HL-60/S4 treated with retinoic acid at 250 ng/mL for 4 days and 3 days (cell line): ENCODE measurements around the gene CNTN5.
"Not testable (repeated sequence)": the region's sequence is repeated elsewhere in the genome, so short reads cannot be mapped to it uniquely, and the experiment has no call there.

Source experiments
- in situ Hi-C: fragments of 300-500 bp; cut with MboI; formaldehyde crosslinking; loops from 2 replicates; pipeline ENCODE4 v1.7.0; 2022; ENCODE audit warnings: low sequenced_read_pairs

The CNTN5 gene

DNA sequence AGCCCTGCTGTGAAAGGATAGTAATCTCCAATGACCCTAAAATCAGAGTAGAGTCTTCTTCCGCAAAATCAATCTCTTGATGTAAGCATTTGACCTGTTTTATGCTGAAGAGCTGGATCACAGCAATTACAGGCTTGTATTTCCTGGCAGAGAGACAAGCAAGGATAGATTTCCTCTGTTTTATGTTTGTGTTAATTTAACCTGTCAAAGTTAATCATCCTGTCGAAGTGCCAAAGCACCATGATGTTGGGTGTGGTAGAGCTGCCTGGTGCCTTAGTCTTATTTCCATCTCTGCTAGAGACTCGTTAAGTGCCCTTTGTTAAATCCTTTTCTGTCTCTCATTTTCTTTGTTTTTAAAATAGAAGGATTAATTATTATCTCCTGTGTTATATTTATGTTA lies 248.1 kb downstream of the CNTN5 start:
- in situ Hi-C loops = no loop called here

GRCh38 chr11:99271527-99271926 lies 250.8 kb downstream of the CNTN5 start:
- in situ Hi-C loops = no loop called here

DNA sequence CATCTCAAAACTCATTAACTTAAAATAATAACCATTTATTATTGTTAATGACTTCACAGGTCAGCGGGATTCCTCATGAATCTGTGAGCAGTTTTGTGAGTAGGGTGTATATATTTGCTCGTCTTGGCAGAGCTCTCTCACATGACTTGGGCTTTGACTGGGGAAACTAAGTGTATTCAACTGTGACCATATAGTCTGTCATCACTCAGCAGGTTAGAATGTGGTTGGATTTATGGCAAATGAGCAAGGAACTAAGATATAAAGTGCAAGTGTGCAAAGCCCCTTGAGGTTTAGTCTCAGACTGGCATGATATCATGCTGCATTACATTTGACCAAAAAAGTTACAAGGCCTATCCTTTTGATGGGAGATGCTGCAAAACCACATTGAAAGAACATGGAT lies 254.8 kb downstream of the CNTN5 start:
- in situ Hi-C loops = no loop called here

DNA sequence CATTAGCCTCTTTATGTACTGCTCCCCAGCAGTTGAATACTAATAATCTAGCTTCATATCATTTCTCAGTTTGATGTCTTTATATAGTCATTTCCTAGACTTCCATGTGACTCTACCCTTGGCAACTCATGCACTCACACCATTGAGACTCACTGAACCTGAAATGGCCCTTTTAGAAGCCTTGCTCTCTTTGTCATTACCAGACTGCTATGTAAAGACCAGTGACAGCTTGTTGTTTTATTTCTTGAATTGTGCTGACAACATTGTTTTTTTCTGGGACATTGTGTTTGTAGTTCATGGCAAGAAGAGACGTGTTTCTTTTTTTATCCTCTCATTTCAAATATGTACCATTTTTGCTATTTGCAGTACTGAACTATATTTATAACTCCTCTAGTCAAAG lies 256.5 kb downstream of the CNTN5 start:
- in situ Hi-C loops = no loop called here

DNA sequence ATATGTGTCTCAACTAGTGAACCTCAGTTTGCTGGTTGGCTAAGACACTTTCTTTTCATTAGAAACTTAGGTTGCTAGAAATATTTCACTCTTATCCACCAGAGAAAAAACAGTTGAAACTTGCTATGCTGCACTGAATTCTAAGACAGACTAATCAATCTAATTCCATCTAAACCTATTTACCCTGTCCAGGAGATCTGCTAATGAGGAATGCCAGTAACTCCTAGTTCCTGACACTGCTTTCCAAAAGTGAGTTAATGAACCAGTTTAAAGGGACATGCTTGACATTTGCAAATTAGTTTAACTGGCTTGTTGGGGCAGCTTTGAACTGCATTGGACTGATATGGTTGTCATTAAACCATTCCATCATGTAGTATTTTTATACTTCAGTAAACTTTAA lies 258.5 kb downstream of the CNTN5 start:
- in situ Hi-C loops = no loop called here

DNA sequence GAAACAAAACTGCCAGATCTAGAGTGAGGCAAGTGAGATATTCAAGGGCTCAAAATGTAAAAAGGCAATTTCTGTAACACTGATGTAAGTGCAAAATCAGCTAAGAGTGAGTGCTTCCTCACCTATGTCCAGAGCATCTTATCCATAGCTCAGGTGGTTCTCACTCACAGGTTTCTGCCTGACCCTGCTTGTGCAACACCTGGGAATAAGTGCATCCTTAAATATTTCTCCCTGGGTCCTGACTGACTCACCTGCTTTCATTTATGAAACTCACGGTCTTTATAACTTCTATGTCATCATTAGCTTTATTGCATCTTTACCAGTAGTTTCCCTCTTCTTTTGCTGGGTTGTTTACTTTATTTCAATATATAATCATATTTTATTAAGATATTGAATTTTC lies 260.6 kb downstream of the CNTN5 start:
- in situ Hi-C loops = no loop called here

- in situ Hi-C loops = not testable (repeated sequence)
These were observed 277.2 kb downstream of the CNTN5 start for GRCh38 chr11:99297925-99298324.

- in situ Hi-C loops = no loop called here
These were observed 286.9 kb downstream of the CNTN5 start for GRCh38 chr11:99307510-99308088.

DNA sequence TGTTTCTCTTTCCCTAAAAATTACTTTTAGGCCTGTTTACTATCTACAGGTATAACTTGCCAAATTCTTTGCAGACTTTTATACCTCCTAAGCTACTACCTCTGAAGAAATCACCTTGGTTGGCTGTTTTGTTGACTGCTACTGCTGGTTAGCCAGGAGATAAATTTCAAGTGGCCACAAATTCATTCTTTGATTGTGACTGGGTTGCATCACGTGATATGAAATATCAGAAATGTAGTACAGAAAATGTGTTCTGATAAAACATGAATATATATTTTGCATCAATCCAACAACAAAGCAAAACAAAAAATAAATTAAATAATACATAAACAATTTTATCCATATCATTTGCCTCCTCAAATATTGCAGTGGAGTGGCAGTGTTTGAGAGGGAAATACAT lies 291.1 kb downstream of the CNTN5 start:
- in situ Hi-C loops = no loop called here

DNA sequence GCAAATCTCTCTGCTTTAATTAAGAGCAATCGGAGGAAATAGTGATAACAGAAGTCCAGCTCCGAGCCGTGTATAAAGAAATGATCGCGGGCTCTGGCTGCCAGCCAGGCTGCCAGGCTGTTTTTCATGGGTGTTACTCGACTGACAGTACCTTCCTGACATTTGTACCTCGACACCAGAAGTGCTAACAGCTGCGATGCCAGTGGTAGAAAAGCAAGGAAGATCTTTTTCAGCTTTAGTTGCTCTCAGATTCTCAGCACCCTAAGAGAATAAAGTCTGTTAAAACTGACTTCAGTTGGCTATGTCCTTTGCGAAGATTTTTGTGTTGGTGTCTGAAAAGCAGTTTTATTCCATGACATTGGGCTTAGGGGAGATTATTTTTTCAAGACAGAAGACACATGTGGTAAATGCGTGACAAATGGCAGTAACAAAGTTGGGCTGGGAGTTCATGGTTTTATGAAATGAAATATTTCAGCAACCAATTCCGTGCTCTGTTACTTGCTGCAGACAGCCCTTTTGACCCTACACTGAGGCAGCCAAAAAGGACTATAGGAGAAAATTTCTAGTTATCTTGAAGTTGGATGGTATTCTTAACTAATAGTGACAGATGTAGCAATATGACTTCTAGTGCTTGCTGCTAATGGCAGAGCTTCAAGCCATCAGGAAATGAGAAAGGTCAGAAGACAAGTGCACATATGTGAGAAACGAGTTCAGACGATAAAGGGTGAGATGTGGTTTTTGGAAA lies 296.2 kb downstream of the CNTN5 start:
- in situ Hi-C loops = no loop called here

- in situ Hi-C loops = no loop called here
These were observed 300.1 kb downstream of the CNTN5 start for GRCh38 chr11:99320769-99321290.

DNA sequence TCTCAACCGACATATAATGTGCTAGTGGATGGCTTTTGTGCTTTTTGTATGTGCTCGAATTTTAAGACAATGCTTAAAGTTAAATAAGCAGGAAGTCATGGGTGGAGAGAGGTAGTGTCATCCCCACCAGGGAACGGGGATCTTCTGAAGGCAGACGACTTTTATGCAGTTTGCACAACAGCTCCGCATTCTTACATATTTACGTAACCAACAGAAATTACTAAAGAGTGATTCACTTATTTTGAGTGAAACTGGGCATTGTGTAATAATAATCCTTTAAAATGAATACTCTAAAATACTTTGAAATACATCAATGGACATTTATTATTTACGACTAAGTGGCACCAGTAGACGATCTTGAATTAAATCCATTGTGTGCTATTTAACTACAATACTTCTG lies 305.1 kb downstream of the CNTN5 start:
- in situ Hi-C loops = no loop called here

GRCh38 chr11:99327066-99327465 lies 306.3 kb downstream of the CNTN5 start:
- in situ Hi-C loops = no loop called here

DNA sequence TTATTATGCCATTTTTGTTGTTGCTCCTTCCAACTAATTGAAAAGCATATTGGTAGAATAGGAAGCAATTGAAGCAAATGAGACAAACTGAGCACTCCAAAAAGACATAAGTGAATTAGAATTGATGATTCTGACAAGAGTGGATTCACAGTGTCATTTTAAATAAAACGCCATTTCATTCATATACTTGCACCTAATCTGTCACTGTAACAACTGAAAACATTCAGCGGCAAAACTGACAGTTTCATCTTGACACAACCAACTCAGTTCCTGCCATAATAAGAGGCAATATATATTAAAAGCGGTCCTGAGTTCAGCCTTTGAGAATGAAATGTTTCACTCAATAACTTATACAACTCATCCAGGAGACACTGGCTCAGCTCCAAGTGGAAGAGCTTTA lies 306.8 kb downstream of the CNTN5 start:
- in situ Hi-C loops = no loop called here

- in situ Hi-C loops = no loop called here
These were observed 312.9 kb downstream of the CNTN5 start for GRCh38 chr11:99333621-99334020.

- in situ Hi-C loops = no loop called here
These were observed 322.4 kb downstream of the CNTN5 start for GRCh38 chr11:99343117-99343516.

- in situ Hi-C loops = no loop called here
These were observed 328.5 kb downstream of the CNTN5 start for GRCh38 chr11:99349151-99349673.

DNA sequence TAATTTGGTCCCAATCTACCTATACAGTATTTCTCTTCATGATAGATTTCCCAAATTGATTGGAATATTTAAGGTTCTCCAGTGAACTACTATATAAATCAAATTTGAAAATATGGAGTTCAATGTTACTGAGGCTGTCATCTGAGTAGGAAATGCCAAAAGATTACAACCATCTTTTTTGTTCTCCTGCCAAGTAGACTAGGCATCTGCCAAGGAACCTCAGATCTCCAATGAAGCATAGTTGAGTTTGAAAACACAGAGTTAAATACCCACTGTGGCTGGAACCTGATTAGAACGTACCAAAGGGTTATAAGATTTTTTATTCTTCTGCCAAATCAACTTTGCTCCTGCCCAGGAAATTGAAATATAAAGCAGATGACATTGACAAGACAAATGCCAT lies 330.9 kb downstream of the CNTN5 start:
- in situ Hi-C loops = no loop called here

DNA sequence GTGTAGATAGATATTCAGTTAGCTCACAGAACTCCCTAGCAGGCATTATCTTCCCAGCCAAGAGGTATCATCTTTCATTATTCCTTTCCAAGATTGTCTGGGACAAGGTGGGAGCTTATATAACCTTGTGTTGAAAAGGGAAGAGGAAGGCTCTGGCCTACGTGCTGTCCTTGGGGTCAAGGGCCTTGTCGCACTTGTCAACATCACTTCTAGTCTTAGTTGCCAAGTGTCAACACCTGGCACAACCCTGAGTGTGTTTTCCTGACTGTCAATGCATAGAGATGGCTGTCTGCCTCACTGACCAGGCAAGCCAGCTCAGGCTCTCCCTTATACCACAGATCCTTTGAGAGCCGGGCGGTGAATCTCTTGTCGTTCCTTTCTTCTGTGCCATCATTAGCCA lies 331.9 kb downstream of the CNTN5 start:
- in situ Hi-C loops = no loop called here

DNA sequence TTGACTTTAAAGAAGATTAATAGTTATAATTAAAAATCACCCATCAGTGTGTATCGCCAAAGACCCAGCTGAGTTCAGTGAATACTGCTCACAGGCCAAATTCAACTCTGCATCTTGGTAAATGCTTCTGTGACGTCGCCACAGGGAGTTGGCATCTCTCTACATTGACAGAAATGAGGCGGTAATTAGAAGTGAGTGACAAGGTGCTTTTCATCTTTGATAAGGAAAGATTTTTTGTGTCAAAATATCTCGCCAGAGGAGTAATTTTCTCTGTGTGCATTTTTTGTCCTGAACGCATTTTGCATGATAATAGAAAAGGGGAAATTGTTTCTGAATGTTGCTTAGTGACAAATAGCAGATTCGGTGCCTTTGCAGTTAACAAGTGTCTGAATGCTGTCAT lies 345.8 kb downstream of the CNTN5 start:
- in situ Hi-C loops = no loop called here

- in situ Hi-C loops = no loop called here
These were observed 347.8 kb downstream of the CNTN5 start for GRCh38 chr11:99368583-99368982.

- in situ Hi-C loops = no loop called here
These were observed 349.9 kb downstream of the CNTN5 start for GRCh38 chr11:99370549-99371216.
